Stimulated activated CD8-positive, alpha-beta memory T cell treated with anti-CD3 and anti-CD28 coated beads, Interleukin-2, amount 100 ng/mL, for 48 hours (primary cell): Measurements from ENCODE around the gene BET1L.
"Not testable (repeated sequence)": the region's sequence is repeated elsewhere in the genome, so short reads cannot be mapped to it uniquely, and the experiment has no call there.

Source experiments
- DNase-seq, 2 donors: peaks; one replicate each; pipeline ENCODE4 v3.0.0-alpha.2; 2020; ENCODE audit warnings: low read depth in 2 of 2

Gene BET1L

DNA sequence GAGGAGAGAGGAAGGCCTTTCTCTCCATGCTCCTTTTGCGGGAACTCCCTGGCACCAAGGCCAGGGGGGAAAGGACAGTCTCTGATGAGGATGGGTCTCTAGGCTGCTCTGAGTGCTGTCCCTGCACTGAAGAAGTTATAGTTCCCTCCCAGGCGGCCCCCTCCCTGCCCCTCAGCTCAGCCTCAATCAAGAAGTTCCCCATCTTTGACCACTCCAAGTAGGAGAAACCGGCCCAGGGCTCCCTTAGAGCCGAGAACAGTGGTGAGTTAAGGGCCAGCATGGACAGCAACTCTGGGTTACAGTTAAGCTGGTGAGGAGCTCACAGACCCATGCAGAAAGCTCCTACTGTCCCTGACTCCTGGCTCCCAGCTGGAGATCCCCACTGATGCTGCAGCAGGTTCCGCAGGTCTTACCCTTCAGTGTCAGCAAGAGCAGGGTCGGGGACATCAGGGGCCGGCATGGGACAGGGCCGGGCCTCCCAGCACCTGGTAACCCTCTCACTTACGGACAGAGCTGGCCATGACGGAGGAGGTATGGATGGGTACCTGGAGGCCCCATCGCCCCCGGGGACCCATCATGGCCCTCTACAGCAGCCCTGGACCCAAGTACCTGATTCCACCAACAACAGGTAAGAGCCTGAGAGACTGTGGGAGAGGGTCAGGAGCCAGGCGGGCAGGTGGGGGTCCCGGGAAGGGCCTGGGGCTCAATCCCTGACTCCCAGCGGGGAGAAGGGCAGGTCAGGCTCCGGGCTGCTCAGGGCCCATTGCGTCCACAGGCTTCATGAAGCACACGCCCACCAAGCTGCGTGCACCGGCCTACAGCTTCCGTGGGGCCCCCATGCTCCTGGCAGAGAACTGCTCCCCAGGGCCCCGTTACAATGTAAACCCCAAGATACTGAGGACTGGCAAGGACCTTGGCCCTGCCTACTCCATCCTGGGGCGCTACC lies 10.1 kb downstream of the BET1L start:
- DNase-seq: no peak

GRCh38 chr11:193481-193880 lies 13.7 kb downstream of the BET1L start:
- DNase-seq: not testable (repeated sequence)

- not testable (repeated sequence) for DNase-seq
Measured at GRCh38 chr11:192674-193128, 14.5 kb downstream of the BET1L start, which contains the start of gene SCGB1C1. Gene SCGB1C1 (plus strand): TSS chr11:193078. CDS start chr11:193100, 22 bp downstream.

- DNase-seq: peak; percentile 19 to 39
Measured at GRCh38 chr11:191490-192478, 15.4 kb downstream of the BET1L start.

GRCh38 chr11:190546-190945 lies 16.7 kb downstream of the BET1L start:
- not testable (repeated sequence) for DNase-seq

DNA sequence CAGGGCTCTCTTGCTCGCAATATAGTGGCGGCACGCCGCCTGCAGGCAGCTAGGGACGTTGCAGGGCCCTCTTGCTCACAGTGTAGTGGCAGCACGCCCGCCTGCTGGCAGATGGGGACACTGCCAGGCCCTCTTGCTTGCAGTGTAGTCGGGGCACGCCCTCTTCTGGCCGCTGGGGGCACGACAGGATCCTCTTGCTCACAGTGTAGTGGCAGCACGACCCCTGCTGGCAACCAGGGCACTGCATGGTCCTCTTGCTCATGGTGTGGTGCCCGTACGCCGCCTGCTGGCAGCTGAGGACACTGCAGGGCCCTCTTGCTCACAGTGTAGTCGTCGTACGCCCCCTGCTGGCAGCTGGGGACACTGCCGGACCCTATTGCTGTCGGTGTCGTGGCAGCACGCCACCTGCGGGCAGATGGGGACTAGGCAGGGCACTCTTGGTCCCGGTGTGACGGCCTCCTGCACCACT lies 17.3 kb downstream of the BET1L start:
- DNase-seq: peak in 1 of 2 donors; percentile 57

GRCh38 chr11:189200-189783 lies 17.9 kb downstream of the BET1L start:
- not testable (repeated sequence) for DNase-seq

GRCh38 chr11:180242-180641 lies 27.0 kb downstream of the BET1L start:
- not testable (repeated sequence) for DNase-seq
